Endothelial cell of umbilical vein (primary cell): Measurements from ENCODE around the gene IP6K3.

Experiments used
- EZH2 ChIP-seq: IDR thresholded peaks from 2 replicates; pipeline ENCODE4 v1.6.1; 2012; ENCODE audit warnings: borderline replicate concordance, low read depth, mild to moderate bottlenecking, moderate library complexity, low read length, inconsistent platforms; ENCODE audit not compliant: severe bottlenecking
- FOS ChIP-seq: IDR thresholded peaks from 2 replicates; pipeline ENCODE4 v1.6.1; 2011; ENCODE audit warnings: mild to moderate bottlenecking, low read length, moderate library complexity, borderline replicate concordance; ENCODE audit not compliant: insufficient read depth
- GATA2 ChIP-seq: IDR thresholded peaks from 2 replicates; pipeline ENCODE4 v1.7.0; 2011; ENCODE audit warnings: low read depth, mild to moderate bottlenecking, moderate library complexity, mixed read lengths, low read length; ENCODE audit not compliant: insufficient read length, insufficient read depth
- JUN ChIP-seq: IDR thresholded peaks from 2 replicates; pipeline ENCODE4 v1.6.1; 2011; ENCODE audit warnings: borderline replicate concordance, low read depth; ENCODE audit not compliant: insufficient read length, insufficient read depth
- MYC ChIP-seq: IDR thresholded peaks from one replicate; pipeline ENCODE4 v1.6.1; 2011; ENCODE audit warnings: mild to moderate bottlenecking, low read depth, low read length
- POLR2A ChIP-seq: IDR thresholded peaks from 2 replicates; pipeline ENCODE4 v1.6.1; 2012; ENCODE audit warnings: low read depth, mild to moderate bottlenecking, control low read depth, low read length
- POLR2AphosphoS5 ChIP-seq: IDR thresholded peaks from 2 replicates; pipeline ENCODE4 v1.6.1; 2012; ENCODE audit warnings: low read depth, mild to moderate bottlenecking, control low read depth, low read length, moderate library complexity; ENCODE audit not compliant: insufficient read depth
- TF ChIP-seq, protein P1 (sequence below), 2 donors: IDR thresholded peaks; 1 replicate in 1 of 2; 2 replicates in 1 of 2; pipeline ENCODE4 v1.5.1; 2011; ENCODE audit warnings: low read length in 2 of 2, mild to moderate bottlenecking in 2 of 2, moderate library complexity in 2 of 2, control low read depth in 1 of 2, inconsistent platforms in 1 of 2, low read depth in 1 of 2; ENCODE audit not compliant: insufficient read depth in 1 of 2; ENCODE audit errors: extremely low read depth in 1 of 2
- TF ChIP-seq, protein P2 (sequence below): IDR thresholded peaks from 2 replicates; pipeline ENCODE4 v1.6.1; 2011; ENCODE audit not compliant: insufficient read depth, insufficient read length

DNA sequence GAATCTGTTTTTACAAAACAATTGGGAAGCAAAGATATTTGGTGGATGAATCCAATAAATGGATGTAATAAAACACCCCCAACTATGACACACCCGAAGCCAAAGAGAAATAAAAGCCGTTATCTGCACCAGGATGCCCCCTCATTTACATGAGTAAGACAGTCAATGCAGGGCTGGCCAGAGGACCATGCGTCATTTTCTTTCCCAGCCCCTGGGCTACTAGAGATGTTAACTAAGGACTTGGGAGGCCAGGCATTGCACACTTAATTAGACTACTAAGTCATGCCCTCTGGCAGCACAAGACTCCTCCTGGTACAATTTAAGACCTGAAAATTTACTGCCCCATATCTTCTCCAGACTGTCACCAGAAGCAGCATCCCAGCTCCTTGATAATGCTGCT is 39.1 kb upstream of the IP6K3 start:
- TF ChIP-seq POLR2A (peak; percentile 38), EZH2 (no peak), POLR2AphosphoS5 (no peak), JUN (peak; percentile 30), FOS (no peak), MYC (no peak), GATA2 (no peak)
- TF ChIP-seq, protein P1, sequence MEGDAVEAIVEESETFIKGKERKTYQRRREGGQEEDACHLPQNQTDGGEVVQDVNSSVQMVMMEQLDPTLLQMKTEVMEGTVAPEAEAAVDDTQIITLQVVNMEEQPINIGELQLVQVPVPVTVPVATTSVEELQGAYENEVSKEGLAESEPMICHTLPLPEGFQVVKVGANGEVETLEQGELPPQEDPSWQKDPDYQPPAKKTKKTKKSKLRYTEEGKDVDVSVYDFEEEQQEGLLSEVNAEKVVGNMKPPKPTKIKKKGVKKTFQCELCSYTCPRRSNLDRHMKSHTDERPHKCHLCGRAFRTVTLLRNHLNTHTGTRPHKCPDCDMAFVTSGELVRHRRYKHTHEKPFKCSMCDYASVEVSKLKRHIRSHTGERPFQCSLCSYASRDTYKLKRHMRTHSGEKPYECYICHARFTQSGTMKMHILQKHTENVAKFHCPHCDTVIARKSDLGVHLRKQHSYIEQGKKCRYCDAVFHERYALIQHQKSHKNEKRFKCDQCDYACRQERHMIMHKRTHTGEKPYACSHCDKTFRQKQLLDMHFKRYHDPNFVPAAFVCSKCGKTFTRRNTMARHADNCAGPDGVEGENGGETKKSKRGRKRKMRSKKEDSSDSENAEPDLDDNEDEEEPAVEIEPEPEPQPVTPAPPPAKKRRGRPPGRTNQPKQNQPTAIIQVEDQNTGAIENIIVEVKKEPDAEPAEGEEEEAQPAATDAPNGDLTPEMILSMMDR (IDR thresholded peaks at IDR 0.05; ENCODE audit: extremely low read depth in 1 of 2, insufficient read depth in 1 of 2, low read depth in 1 of 2, low read length in 2 of 2), result no peak
- TF ChIP-seq, protein P2, sequence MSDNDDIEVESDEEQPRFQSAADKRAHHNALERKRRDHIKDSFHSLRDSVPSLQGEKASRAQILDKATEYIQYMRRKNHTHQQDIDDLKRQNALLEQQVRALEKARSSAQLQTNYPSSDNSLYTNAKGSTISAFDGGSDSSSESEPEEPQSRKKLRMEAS, result no peak
